ENCODE data around the gene TMEM62.
"Not testable (repeated sequence)": the region's sequence is repeated elsewhere in the genome, so short reads cannot be mapped to it uniquely, and the experiment has no call there.

TMEM62 gene

DNA sequence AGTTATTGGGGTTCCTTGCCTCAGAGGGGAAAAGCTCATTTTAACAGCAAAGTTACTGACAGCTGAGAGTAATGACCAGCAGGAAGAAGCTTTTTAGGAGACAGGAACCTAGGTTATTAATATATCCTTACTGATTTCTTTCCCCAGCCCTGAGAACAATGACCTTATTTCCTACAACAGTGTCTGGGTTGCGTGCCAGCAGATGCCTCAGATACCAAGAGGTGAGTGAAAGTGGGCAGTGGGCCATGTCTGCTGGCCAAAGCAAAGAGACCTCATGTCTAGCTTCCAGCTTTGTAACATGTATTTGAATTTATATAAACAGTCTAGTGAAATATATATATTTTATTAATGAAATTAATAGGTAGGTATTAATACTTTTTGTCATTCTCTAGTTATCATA lies 56.8 kb downstream of the TMEM62 start:
- no peak overlapping the region for H3K4me3 ChIP-seq (ENCODE audit: low read depth, low read length)
- TF ChIP-seq, protein P1, sequence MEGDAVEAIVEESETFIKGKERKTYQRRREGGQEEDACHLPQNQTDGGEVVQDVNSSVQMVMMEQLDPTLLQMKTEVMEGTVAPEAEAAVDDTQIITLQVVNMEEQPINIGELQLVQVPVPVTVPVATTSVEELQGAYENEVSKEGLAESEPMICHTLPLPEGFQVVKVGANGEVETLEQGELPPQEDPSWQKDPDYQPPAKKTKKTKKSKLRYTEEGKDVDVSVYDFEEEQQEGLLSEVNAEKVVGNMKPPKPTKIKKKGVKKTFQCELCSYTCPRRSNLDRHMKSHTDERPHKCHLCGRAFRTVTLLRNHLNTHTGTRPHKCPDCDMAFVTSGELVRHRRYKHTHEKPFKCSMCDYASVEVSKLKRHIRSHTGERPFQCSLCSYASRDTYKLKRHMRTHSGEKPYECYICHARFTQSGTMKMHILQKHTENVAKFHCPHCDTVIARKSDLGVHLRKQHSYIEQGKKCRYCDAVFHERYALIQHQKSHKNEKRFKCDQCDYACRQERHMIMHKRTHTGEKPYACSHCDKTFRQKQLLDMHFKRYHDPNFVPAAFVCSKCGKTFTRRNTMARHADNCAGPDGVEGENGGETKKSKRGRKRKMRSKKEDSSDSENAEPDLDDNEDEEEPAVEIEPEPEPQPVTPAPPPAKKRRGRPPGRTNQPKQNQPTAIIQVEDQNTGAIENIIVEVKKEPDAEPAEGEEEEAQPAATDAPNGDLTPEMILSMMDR (IDR thresholded peaks at IDR 0.05; ENCODE audit: borderline replicate concordance, insufficient read depth, low read depth, low read length): no peak

GRCh38 chr15:43193710-43194109 lies 60.3 kb downstream of the TMEM62 start:
- H3K4me3 ChIP-seq (ENCODE audit: low read depth, low read length): no peak overlapping the region
- TF ChIP-seq, protein P1 (IDR thresholded peaks at IDR 0.05; ENCODE audit: borderline replicate concordance, insufficient read depth, low read depth, low read length): no peak

- TF ChIP-seq, protein P1 (IDR thresholded peaks at IDR 0.05; ENCODE audit: borderline replicate concordance, insufficient read depth, low read depth, low read length): no peak
- H3K4me3 ChIP-seq (ENCODE audit: low read depth, low read length): no peak overlapping the region
Observed at GRCh38 chr15:43194795-43195194, 61.4 kb downstream of the TMEM62 start.

GRCh38 chr15:43196760-43197548 lies 63.6 kb downstream of the TMEM62 start:
- no peak overlapping the region for H3K4me3 ChIP-seq (ENCODE audit: low read depth, low read length)
- TF ChIP-seq, protein P1 (IDR thresholded peaks at IDR 0.05; ENCODE audit: borderline replicate concordance, insufficient read depth, low read depth, low read length): no peak

DNA sequence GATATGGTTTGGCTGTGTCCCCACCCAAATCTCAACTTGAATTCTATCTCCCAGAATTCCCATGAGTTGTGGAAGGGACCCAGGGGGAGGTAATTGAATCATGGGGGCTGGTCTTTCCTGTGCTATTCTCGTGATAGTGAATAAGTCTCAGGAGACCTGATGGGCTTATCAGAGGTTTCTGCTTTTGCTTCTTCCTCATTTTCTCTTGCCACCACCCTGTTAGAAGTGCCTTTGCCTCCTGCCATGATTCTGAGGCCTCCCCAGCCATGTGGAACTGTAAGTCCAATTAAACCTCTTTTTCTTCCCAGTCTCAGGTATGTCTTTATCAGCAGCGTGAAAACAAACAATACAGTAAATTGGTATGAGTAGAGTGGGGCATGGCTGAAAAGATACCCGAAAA lies 64.4 kb downstream of the TMEM62 start:
- H3K4me3 ChIP-seq (ENCODE audit: low read depth, low read length): not testable (repeated sequence)

DNA sequence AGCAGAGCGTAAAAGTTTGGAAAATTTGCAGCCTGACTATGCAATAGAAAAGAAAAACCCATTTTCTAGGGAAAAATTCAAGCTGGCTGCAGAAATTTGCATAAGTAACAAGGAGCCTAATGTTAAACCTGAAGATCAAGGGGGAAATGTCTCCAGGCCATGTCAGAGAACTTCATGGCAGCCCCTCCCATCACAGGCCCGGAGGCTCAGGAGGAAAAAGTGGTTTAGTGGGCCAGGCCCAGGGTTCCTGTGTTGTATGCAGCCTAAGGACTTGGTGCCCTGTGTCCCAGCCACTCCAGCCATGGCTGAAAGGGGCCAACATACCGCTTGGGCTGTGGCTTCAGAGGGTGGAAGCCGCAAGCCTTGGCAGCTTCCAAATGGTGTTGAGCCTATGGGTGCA lies 65.2 kb downstream of the TMEM62 start:
- not testable (repeated sequence) for H3K4me3 ChIP-seq (ENCODE audit: low read depth, low read length)

DNA sequence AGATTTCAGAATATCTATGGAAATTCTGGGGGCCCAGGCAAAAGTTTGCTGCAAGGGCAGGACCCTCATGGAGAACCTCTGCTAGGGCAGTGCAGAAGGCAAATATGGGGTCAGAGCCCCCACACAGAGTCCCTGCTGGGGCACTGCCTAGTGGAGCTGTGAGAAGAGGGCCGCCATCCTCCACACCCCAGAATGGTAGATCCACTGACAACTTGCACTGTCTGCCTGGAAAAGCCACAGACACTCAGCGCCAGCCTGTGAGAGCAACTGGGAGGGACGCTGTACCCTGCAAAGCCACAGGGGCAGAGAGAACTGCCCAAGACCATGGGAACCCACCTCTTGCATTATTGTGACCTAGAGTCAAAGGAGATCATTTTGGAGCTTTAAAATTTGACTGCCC lies 65.6 kb downstream of the TMEM62 start:
- H3K4me3 ChIP-seq (ENCODE audit: low read depth, low read length): no peak overlapping the region
- TF ChIP-seq, protein P1 (IDR thresholded peaks at IDR 0.05; ENCODE audit: borderline replicate concordance, insufficient read depth, low read depth, low read length): no peak

DNA sequence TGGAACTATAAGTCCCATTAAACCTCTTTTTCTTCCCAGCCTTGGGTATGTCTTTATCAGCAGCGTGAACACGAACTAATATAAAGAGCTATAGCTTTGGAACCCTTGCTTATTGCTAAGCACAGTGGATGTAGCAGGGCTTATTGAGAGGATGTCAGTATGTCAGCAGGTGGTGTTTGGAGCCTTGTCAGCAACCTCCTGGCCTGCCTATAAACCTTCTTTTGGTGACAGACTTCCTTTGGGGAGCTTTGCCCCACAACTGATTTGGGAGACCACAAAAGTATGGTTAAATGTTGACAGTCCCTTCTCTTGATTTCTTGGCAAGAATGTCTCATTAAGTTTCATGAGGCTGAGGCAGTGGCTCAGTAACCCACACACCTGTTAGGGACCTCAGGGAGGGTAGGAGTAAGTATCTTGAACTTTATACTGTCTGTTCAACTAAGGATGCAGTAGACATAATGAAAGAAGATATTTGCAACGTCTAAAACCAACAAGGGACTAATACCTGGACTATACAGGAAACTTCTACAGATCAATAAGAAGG lies 66.6 kb downstream of the TMEM62 start:
- no peak overlapping the region for H3K4me3 ChIP-seq (ENCODE audit: low read depth, low read length)
- TF ChIP-seq, protein P1 (IDR thresholded peaks at IDR 0.05; ENCODE audit: borderline replicate concordance, insufficient read depth, low read depth, low read length): no peak

Measured in GM12875 (cell line).